Endodermal cell (in vitro differentiated cells): ENCODE measurements around the gene KIF16B. TPM values are rescaled to one million over a fixed set of nuclear protein-coding genes. Genes with fewer than 3 reads are reported as not detected.

Experiments used
- DNase-seq: peaks from one replicate; pipeline ENCODE4 v3.0.0-alpha.2; 2017
- H3K27ac ChIP-seq: 2 replicates; pipeline ENCODE4 v1.5.1; 2013; ENCODE audit warnings: mild to moderate bottlenecking, low read depth, low read length, moderate library complexity
- H3K27me3 ChIP-seq: 2 replicates; pipeline ENCODE4 v1.6.1; 2013; ENCODE audit warnings: mild to moderate bottlenecking, low read length, moderate library complexity; ENCODE audit not compliant: insufficient read depth, control insufficient read depth, poor library complexity, severe bottlenecking
- H3K36me3 ChIP-seq: 2 replicates; pipeline ENCODE4 v1.7.0; 2013; ENCODE audit warnings: mild to moderate bottlenecking, low read length, moderate library complexity; ENCODE audit not compliant: control insufficient read depth, insufficient read depth
- H3K4me1 ChIP-seq: one replicate; pipeline ENCODE4 v1.7.0; 2013; ENCODE audit warnings: low read length; ENCODE audit not compliant: control insufficient read depth, insufficient read depth
- H3K4me3 ChIP-seq: 2 replicates; pipeline ENCODE4 v1.5.1; 2013; ENCODE audit warnings: mild to moderate bottlenecking, low read length, moderate library complexity
- H3K9ac ChIP-seq: 2 replicates; pipeline ENCODE4 v1.6.1; 2013; ENCODE audit warnings: mild to moderate bottlenecking, low read length, moderate library complexity; ENCODE audit not compliant: poor library complexity, severe bottlenecking; ENCODE audit errors: extremely low read depth
- H3K9me3 ChIP-seq: 2 replicates; pipeline ENCODE4 v1.6.1; 2013; ENCODE audit warnings: mild to moderate bottlenecking, low read length, moderate library complexity; ENCODE audit not compliant: control insufficient read depth
- H3K27ac Mint-ChIP-seq: 2 replicates; pipeline ENCODE4 v1.8.0; 2020; ENCODE audit warnings: mixed read lengths
- H3K27me3 Mint-ChIP-seq: 2 replicates; pipeline ENCODE4 v1.8.0; 2021; ENCODE audit warnings: mild to moderate bottlenecking, mixed read lengths; ENCODE audit not compliant: insufficient read depth
- H3K36me3 Mint-ChIP-seq: 2 replicates; pipeline ENCODE4 v1.8.0; 2020; ENCODE audit warnings: low read depth, mixed read lengths
- H3K4me1 Mint-ChIP-seq: 2 replicates; pipeline ENCODE4 v1.8.0; 2020; ENCODE audit warnings: mixed read lengths
- H3K4me3 Mint-ChIP-seq: 2 replicates; pipeline ENCODE4 v1.8.0; 2020; ENCODE audit warnings: mild to moderate bottlenecking, moderate library complexity, mixed read lengths
- H3K9me3 Mint-ChIP-seq: 2 replicates; pipeline ENCODE4 v1.8.0; 2020; ENCODE audit warnings: mild to moderate bottlenecking, mixed read lengths
- CTCF ChIP-seq: fragments of 200-600 bp; sonication (generic); conservative IDR thresholded peaks from 2 replicates; pipeline ENCODE4 v1.5.0; 2021; ENCODE audit warnings: antibody characterized with exemption, mild to moderate bottlenecking
- WGBS, 2 experiments: methylation state at CpG; one replicate each; pipeline versions ENCODE4 v1.1.5 to v1.1.7; 2013; ENCODE audit warnings: missing lambda C conversion rate in 2 of 2, mixed read lengths in 1 of 2; ENCODE audit not compliant: insufficient coverage in 1 of 2, insufficient read length in 1 of 2; 5-methylcytosine and 5-hydroxymethylcytosine counted together
- total RNA-seq, 2 donors: library from RNA; stranded (reverse); fragmentation: NEBNext Ultra II Directional in 1 of 2; extraction: Animal tissue kit (Norgen Biotek cat#: 25700) in 1 of 2; gene quantifications; 2 replicates in 1 of 2; 3 replicates in 1 of 2; pipeline ENCODE4 v1.2.1, GENCODE V29; 2021

KIF16B gene
- total RNA-seq, 2 donors from 2014 or later, result 17.3 to 18.8 TPM

GRCh38 chr20:16317445-16318362, 255.5 kb downstream of the KIF16B start:
- Histone ChIP-seq H3K9ac (no peak overlapping the region), H3K27me3 (no peaks in the 10 kb centered on the region), H3K27ac (no peak overlapping the region), H3K4me1 (no peaks in the 10 kb centered on the region), H3K9me3 (no peaks in the 10 kb centered on the region), H3K36me3 (no peaks in the 10 kb centered on the region), H3K4me3 (no peak overlapping the region)
- WGBS, 2 experiments, result 95 to 96% methylated on average over 4 to 14 of the region's 14 CpGs
- no peak for DNase-seq
- H3K9me3 Mint-ChIP-seq, result no peaks in the 10 kb centered on the region
- H3K4me1 Mint-ChIP-seq, result peaks cover 10% of the 10 kb centered on the region
- no peak overlapping the region for H3K4me3 Mint-ChIP-seq
- no peak overlapping the region for H3K27ac Mint-ChIP-seq
- no peaks in the 10 kb centered on the region for H3K27me3 Mint-ChIP-seq
- peaks cover 23% of the 10 kb centered on the region for H3K36me3 Mint-ChIP-seq
- TF ChIP-seq CTCF, result no peak

- TF ChIP-seq CTCF, result no peak
- no peaks in the 10 kb centered on the region for H3K9me3 ChIP-seq
- no peaks in the 10 kb centered on the region for H3K27me3 ChIP-seq
- Mint-ChIP-seq H3K9me3 (no peaks in the 10 kb centered on the region), H3K4me3 (no peak overlapping the region), H3K36me3 (peaks cover 30% of the 10 kb centered on the region), H3K27me3 (no peaks in the 10 kb centered on the region), H3K27ac (no peak overlapping the region), H3K4me1 (peaks cover 13% of the 10 kb centered on the region)
- WGBS, 2 experiments, result 98% methylated on average over 3 of the region's 3 CpGs; no CpG with 5 or more reads in 1 of the 2 experiments
- no peak overlapping the region for H3K9ac ChIP-seq
- H3K27ac ChIP-seq, result no peak overlapping the region
- no peak for DNase-seq
- H3K4me1 ChIP-seq, result peaks cover 3% of the 10 kb centered on the region
- no peak overlapping the region for H3K4me3 ChIP-seq
- no peaks in the 10 kb centered on the region for H3K36me3 ChIP-seq
These were observed 256.7 kb downstream of the KIF16B start for GRCh38 chr20:16316513-16316912.

- Histone ChIP-seq H3K4me3 (no peak overlapping the region), H3K27me3 (no peaks in the 10 kb centered on the region), H3K27ac (no peak overlapping the region), H3K36me3 (no peaks in the 10 kb centered on the region), H3K4me1 (peaks cover 3% of the 10 kb centered on the region), H3K9me3 (no peaks in the 10 kb centered on the region), H3K9ac (no peak overlapping the region)
- peaks cover 5% of the 10 kb centered on the region for H3K4me1 Mint-ChIP-seq
- no peaks in the 10 kb centered on the region for H3K9me3 Mint-ChIP-seq
- H3K36me3 Mint-ChIP-seq, result peaks cover 40% of the 10 kb centered on the region
- no peak for TF ChIP-seq CTCF
- H3K27me3 Mint-ChIP-seq, result no peaks in the 10 kb centered on the region
- no peak overlapping the region for H3K4me3 Mint-ChIP-seq
- no peak overlapping the region for H3K27ac Mint-ChIP-seq
- DNase-seq, result no peak
- WGBS, 2 experiments, result 92 to 94% methylated on average over 5 to 8 of the region's 8 CpGs
These were observed 258.5 kb downstream of the KIF16B start for GRCh38 chr20:16314748-16315159.
